Hindlimb muscle (tissue), 1 donor: ENCODE results near the gene WDFY2. TPM values are rescaled to one million over a fixed set of nuclear protein-coding genes. Genes with fewer than 3 reads are reported as not detected.

Source experiments
- DNase-seq: peaks from one replicate; pipeline ENCODE4 v3.0.0-alpha.2; 2013
- polyA plus RNA-seq: library from polyadenylated mRNA; unstranded; fragments of 120-200 nt; gene quantifications from one replicate; pipeline ENCODE4 v1.2.1, GENCODE V29; 2013; ENCODE audit not compliant: insufficient read length

WDFY2 gene
- polyA plus RNA-seq, 1 donor: 7.1 TPM

DNA sequence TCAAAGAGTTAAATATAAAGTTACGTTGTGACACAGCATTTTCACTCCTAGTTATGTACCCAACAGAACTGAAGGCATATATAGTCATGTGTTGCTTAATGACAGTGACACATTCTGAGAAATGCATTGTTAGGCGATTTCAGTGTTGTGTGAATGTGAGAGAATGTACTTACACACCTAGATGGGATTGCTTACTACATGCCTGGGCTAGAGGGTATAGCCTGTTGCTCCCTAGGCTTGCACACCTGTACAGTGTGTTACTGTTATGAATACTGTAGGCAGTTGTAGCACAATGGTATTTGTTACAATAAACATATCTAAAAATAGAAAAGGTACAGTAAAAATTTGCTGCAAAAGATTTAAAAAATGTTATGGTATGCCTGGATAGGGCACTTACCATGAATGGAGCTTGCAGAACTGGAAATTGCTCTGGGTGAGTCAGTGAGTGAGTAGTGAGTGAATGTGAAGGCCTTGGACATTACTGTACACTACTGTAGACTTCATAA is 130.5 kb downstream of the WDFY2 start:
- no peak for DNase-seq

DNA sequence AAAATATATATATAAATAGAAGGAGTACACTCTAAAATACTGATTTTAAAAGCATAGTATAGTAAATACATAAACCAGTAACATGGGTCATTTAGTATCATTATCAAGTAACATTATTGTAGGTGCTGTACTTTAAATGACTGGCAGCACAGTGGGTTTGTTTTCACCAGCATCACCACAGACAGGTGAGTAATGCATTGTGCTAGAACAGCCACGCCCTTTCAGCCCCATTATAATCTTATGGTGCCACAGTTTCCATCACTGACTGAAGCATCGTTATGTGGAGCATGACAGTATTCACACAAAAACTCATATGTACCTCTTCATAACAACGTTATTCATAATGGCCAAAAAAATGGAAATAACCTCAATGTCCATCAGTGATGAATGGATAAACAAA is 131.4 kb downstream of the WDFY2 start:
- DNase-seq: no peak

- no peak for DNase-seq
Observed at GRCh38 chr13:51717786-51718398, 133.6 kb downstream of the WDFY2 start.

DNA sequence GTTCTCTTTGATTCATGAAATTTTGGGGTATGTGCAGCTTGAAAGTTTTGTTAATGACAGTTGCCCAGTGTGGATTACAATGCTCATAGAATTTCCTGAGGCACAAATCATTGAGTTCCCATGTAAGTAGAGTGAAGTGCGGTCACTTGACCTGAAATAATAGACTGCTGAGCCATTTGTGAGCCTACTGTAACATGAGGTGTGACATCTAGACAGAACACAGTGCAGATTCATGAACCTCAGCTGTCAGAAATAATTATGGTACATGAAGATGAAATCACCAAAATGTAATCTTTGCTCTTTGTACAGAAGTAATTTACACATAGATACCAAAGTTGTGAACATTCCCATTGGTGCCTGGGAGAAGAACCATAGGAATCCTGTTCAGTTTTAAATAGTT is 135.1 kb downstream of the WDFY2 start:
- no peak for DNase-seq

DNA sequence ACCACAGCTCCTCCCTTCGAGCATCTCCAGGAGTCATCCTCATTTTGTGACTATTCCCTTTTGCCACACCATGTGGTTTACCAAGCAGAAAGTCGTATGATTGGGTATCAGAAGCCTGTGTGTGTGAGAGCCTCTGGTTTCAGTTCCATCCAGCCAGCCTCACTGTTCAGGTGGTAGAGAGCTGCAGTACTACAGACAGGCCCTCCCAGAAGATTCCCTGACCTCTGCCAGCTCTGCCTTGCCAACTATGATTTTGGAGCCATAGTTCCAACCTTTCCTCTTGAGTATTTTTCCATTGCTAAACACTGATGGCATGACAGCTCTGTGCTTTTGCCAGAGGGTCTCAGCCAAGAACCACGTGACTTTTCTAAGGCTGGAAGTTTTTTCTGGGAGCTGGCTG is 137.2 kb downstream of the WDFY2 start:
- peak; percentile 72 for DNase-seq

GRCh38 chr13:51723529-51723928 is 139.3 kb downstream of the WDFY2 start:
- DNase-seq: no peak

DNA sequence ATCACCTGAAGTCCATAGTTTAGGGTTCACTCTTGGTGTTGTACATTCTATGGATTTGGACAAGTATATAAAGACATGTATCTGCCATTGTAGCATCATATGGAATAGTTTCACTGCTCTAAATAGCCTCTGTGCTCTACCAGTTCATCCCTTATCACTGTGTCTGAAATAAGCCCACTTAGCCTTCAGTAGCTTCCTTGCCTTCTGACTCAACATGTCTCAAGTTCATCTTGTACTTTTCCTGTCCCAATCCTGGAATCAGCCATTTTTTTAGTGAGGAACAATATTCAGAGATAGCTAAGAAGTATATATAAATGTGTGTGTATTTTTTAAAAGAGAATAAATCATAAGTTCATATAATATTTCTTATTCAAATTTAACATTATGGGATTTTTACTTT is 140.5 kb downstream of the WDFY2 start:
- no peak for DNase-seq

GRCh38 chr13:51726446-51727193 is 142.4 kb downstream of the WDFY2 start:
- DNase-seq: no peak

GRCh38 chr13:51727634-51728274 is 143.5 kb downstream of the WDFY2 start:
- no peak for DNase-seq

GRCh38 chr13:51728275-51728673 is 144.0 kb downstream of the WDFY2 start:
- DNase-seq: no peak

- DNase-seq: no peak
Observed at GRCh38 chr13:51728972-51729371, 144.7 kb downstream of the WDFY2 start.

GRCh38 chr13:51729866-51730553 is 145.7 kb downstream of the WDFY2 start:
- DNase-seq: peak; percentile 69

DNA sequence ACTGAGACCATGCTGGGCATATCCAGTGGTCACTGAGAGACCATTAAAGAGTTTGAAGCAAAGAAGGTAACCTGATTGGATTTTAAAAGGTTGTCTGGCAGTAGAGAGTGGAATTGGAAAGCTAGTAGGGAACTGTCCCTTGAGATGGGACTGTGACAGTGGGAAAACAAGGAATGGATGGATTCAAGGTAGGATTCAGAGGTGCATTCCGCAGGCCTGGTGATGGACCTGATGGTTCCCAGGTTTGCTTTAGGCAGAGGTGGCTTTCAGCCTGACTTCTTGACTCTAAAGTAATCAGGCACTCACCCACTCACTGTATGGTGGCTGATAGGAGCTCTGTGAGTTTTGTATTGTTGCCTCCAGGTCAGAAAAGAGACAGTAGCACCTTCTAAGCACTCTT is 146.7 kb downstream of the WDFY2 start:
- DNase-seq: no peak

GRCh38 chr13:51731759-51732158 is 147.5 kb downstream of the WDFY2 start:
- no peak for DNase-seq

GRCh38 chr13:51733374-51734298 is 149.4 kb downstream of the WDFY2 start:
- no peak for DNase-seq

DNA sequence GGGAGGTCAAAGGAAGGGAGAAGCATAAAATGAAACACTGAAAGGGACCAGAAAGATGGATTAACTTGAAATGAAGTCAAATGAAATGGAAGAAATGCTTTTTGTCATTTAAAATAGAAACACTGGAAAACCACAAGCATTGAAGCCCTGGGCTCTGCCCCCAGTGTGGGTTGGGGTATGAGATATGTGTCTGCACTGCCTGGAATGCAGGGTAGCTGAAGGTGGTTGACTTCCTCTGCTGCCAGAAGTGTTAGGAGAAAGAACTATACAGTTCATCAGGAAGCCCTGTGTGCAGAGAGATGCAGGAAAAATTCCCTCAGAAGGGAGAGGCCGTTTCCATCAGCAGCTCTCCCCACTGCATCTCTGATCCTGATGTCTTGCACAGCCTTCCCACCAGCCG is 150.5 kb downstream of the WDFY2 start:
- no peak for DNase-seq

DNA sequence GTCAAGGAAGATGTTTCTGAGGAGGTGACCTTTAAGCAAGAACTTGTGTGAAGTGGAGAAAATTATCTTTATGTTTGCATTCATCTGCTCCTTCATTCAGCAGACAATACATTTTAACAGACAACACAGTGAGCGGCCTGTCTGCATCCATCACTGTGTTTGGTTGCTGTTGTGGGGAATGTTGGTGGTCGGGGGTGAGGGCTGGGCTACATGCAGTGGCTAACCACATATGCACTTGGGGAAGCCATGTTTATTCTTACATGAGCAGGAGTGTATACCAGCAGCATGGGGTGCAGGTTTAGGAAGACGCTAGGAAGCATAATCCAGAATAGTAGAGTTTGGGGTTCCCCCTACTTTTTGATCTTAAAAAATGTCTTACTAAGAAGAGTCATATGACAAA is 153.3 kb downstream of the WDFY2 start:
- DNase-seq: no peak

DNA sequence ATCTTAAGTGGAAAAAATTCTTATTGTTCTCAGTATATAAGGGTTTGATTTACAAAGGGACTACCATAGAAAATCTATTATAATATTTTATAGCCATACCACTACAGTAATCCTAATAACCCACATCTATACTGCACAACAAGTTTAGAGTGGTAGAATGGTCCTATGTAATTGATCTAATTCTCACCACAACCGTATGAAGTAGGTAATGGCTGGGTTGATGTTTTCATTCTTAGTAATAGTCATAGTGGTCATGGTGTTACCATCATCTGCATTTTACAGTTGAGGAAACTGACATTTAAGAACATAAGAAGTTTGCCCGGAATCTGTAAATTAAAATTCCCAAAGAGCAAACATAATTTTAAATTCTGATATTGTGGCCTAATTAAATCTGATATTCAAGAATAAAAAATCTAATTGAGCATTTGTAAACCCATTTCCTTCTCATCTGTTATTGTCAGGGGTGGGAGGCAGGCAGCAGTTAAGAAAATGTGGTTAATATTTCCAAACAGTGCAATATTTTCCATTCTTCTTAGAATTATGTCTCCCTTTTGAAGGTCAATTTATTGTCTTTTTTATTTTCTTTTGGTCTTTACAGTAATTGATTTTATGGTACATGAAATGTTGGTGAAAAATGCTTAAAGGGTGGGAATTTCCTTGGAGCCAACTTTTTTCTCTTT is 154.1 kb downstream of the WDFY2 start:
- no peak for DNase-seq

DNA sequence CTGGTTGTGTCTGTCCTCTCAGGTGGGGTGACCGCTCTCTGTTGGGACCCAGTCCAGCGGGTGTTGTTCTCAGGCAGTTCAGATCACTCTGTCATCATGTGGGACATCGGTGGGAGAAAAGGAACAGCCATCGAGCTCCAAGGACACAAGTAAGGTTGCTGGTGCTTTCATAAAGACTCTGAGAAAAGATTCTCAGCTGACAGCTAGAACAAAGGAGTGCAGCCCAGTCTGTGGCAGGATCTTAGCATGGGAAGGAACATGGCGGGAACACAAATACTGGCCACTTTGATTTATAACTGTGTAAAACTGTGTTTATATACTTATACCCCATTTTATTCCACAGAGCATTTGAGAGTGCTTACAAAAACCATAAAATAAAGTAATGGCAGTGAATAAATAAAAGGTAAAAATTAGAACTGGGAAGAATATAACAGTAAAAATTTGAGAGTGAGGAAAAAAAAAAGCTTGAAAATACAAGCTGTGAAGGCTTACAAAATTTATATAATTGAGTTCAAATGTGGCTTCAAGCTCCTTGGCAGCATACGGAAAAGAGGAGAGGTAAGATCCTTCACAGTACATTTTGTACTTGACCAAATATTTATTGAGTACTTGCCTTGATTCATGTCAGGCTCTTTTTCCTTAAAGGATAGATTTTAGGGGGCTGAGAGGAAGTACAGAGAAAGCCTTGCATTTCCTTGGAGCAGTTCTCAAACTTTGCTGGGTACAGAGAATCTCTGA is 154.9 kb downstream of the WDFY2 start:
- no peak for DNase-seq

DNA sequence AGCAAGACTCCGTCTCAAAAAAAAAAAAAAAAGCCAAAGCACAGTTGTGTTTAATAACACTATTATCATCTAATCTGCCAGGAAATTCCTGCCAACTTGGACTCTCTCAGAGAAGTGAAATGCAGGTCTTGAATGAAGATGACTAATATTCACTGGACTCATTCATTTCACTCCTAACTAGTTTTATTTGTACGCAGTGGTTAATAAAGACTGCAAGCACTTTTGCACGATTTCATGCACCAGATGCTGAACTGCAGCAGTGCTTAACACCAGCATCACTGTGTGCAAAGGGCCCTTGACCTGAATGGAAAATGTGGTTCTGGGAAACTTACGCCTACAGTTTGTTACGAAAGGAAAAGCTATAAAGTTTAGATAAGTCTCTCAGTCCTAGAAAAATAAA is 156.4 kb downstream of the WDFY2 start:
- DNase-seq: no peak

DNA sequence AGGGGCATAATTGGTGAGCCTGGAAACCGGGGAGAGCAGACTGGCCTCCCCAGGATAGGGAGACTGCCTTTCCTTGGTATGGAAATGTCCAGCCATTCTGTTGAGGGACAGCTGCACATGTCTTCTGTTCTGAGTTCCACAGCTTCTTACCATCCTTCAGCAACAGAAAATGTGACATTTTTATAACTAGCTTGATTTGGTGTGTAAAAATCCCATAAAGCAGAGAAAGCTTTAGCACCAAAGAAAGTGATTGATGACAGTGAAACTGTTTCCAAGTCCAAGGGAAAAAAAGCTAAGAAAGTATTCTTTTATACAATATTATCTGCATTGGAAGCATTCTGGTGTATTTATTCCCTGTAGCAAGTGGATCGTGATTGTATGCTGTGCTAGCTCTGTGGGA is 157.8 kb downstream of the WDFY2 start:
- no peak for DNase-seq
